Panc1 (cell line): ENCODE results near the gene KCNAB1. TPM values are rescaled to one million over a fixed set of nuclear protein-coding genes. Genes with fewer than 3 reads are reported as not detected.

Experiments
- ATAC-seq: fragments of 200-7000 bp; cut with Tn5 transposase; 2 replicates; pipeline ENCODE4 v1.9.1; 2020; ENCODE audit warnings: mild to moderate bottlenecking, moderate library complexity
- BruUV-seq: library from RNA; stranded (reverse); fragments of 400-500 nt; replicated peaks from 2 replicates; lab custom pipeline; 2021; lab: Mats Ljungman, UMichigan
- CTCF ChIA-PET: fragments of 300-600 bp; sonication (Branson Sonifier 250); formaldehyde crosslinking; loops from one replicate; lab custom pipeline; 2022; ENCODE audit warnings: antibody characterized with exemption; lab: Charles Lee
- POLR2A ChIA-PET: fragments of 300-600 bp; sonication (Branson Sonifier 250); formaldehyde crosslinking; loops from one replicate; lab custom pipeline; 2022; ENCODE audit warnings: antibody characterized with exemption; lab: Charles Lee
- DNase-seq: peaks from one replicate; pipeline ENCODE4 v3.0.0-alpha.2; 2010; ENCODE audit warnings: low read depth, low spot score
- H3K27ac ChIP-seq: 2 replicates; pipeline ENCODE4 v1.5.1; 2011; ENCODE audit warnings: mild to moderate bottlenecking, low read length, inconsistent platforms
- H3K27me3 ChIP-seq: fragments of 200-500 bp; sonication (Bioruptor generic); 2 replicates; pipeline ENCODE4 v1.6.0; 2014; ENCODE audit warnings: low read length, inconsistent platforms; ENCODE audit not compliant: control insufficient read depth, insufficient read depth
- H3K36me3 ChIP-seq: fragments of 200-500 bp; sonication (Bioruptor generic); 2 replicates; pipeline ENCODE4 v1.5.1; 2014; ENCODE audit warnings: inconsistent platforms, mild to moderate bottlenecking, low read length, moderate library complexity; ENCODE audit not compliant: control insufficient read depth, insufficient read depth
- H3K4me1 ChIP-seq: 2 replicates; pipeline ENCODE4 v1.5.1; 2011; ENCODE audit warnings: inconsistent platforms, mild to moderate bottlenecking, low read length, moderate library complexity; ENCODE audit not compliant: control insufficient read depth, insufficient read depth
- H3K4me3 ChIP-seq, 2 experiments: 2 replicates each; pipeline ENCODE4 v1.5.1; 2011 to 2012; ENCODE audit warnings: low read depth in 2 of 2, low read length in 2 of 2, mild to moderate bottlenecking in 2 of 2, inconsistent platforms in 1 of 2, moderate library complexity in 1 of 2
- H3K9me3 ChIP-seq: fragments of 200-500 bp; sonication (Bioruptor generic); 2 replicates; pipeline ENCODE4 v1.5.1; 2014; ENCODE audit warnings: low read depth, mild to moderate bottlenecking, inconsistent platforms, low read length, moderate library complexity; ENCODE audit not compliant: control insufficient read depth, insufficient read depth
- CTCF ChIP-seq: fragments of 450-650 bp; IDR thresholded peaks from 2 replicates; pipeline ENCODE4 v1.5.1; 2017; ENCODE audit warnings: mild to moderate bottlenecking
- POLR2AphosphoS5 ChIP-seq: IDR thresholded peaks from 2 replicates; pipeline ENCODE4 v1.6.1; 2012; ENCODE audit warnings: mild to moderate bottlenecking, low read depth, low read length, moderate library complexity
- SIN3A ChIP-seq: IDR thresholded peaks from 2 replicates; pipeline ENCODE4 v1.6.1; 2012; ENCODE audit warnings: low read depth, mild to moderate bottlenecking, low read length, moderate library complexity, borderline replicate concordance; ENCODE audit not compliant: insufficient read depth
- TCF7L2 ChIP-seq: IDR thresholded peaks from 2 replicates; pipeline ENCODE4 v1.6.1; 2011; ENCODE audit warnings: mild to moderate bottlenecking, low read depth, low read length, inconsistent platforms
- in situ Hi-C: cut with HindIII; loops from 2 replicates; pipeline ENCODE4 v1.10.0; 2016; ENCODE audit warnings: low sequenced_read_pairs, low pct_unique_long_range_greater_than_20kb
- intact Hi-C: fragments of 100-400 bp; cut with micrococcal nuclease; formaldehyde crosslinking; loops from one replicate; pipeline ENCODE4 v1.10.0; 2022; ENCODE audit not compliant: unreplicated experiment
- total RNA-seq: library from RNA; stranded (reverse); gene quantifications from one replicate; pipeline ENCODE4 v1.2.1, GENCODE V29; 2021; ENCODE audit not compliant: unreplicated experiment
- TF ChIP-seq, protein P1 (sequence below), 2 experiments: IDR thresholded peaks; 2 replicates each; pipeline ENCODE4 v1.6.1; 2011 to 2012; ENCODE audit warnings: low read depth in 2 of 2, control low read depth in 1 of 2, low read length in 1 of 2, mild to moderate bottlenecking in 1 of 2, moderate library complexity in 1 of 2; ENCODE audit not compliant: insufficient read depth in 1 of 2

KCNAB1 gene
- total RNA-seq, 1 experiment from 2014 or later = not detected

DNA sequence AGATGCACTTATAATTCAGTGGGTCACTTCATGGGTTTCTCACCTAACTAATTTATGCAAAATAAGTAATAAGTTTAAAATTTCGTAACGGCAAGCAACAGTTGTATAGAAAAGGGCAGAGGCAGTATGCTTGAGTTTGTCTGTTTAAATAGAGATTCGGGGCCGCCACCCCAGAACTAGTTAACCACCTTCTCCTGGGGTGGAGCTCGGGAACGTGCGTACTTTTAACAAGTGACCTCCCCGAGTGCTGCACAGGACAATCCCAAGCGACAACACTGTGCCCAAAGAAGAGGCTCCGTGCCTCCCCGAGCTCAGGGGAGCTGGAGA is 434.1 kb downstream of the KCNAB1 start:
- in situ Hi-C loops = no loop called here
- DNase-seq (no peak), ATAC-seq (no peak; the same call in 1 of the 2 replicates)
- Histone ChIP-seq H3K27ac (peak overlapping the region; percentile 84), H3K9me3 (no peaks in the 10 kb centered on the region), H3K4me3 (peak overlapping the region; percentile 67 to 73), H3K36me3 (peaks cover 23% of the 10 kb centered on the region), H3K27me3 (no peaks in the 10 kb centered on the region), H3K4me1 (peaks cover 12% of the 10 kb centered on the region; the same call in 1 of the 2 replicates)
- TF ChIP-seq TCF7L2 = no peak
- no peak for TF ChIP-seq POLR2AphosphoS5
- TF ChIP-seq SIN3A = no peak
- no peak for TF ChIP-seq CTCF
- TF ChIP-seq, protein P1, sequence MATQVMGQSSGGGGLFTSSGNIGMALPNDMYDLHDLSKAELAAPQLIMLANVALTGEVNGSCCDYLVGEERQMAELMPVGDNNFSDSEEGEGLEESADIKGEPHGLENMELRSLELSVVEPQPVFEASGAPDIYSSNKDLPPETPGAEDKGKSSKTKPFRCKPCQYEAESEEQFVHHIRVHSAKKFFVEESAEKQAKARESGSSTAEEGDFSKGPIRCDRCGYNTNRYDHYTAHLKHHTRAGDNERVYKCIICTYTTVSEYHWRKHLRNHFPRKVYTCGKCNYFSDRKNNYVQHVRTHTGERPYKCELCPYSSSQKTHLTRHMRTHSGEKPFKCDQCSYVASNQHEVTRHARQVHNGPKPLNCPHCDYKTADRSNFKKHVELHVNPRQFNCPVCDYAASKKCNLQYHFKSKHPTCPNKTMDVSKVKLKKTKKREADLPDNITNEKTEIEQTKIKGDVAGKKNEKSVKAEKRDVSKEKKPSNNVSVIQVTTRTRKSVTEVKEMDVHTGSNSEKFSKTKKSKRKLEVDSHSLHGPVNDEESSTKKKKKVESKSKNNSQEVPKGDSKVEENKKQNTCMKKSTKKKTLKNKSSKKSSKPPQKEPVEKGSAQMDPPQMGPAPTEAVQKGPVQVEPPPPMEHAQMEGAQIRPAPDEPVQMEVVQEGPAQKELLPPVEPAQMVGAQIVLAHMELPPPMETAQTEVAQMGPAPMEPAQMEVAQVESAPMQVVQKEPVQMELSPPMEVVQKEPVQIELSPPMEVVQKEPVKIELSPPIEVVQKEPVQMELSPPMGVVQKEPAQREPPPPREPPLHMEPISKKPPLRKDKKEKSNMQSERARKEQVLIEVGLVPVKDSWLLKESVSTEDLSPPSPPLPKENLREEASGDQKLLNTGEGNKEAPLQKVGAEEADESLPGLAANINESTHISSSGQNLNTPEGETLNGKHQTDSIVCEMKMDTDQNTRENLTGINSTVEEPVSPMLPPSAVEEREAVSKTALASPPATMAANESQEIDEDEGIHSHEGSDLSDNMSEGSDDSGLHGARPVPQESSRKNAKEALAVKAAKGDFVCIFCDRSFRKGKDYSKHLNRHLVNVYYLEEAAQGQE (IDR thresholded peaks at IDR 0.05; ENCODE audit: insufficient read depth in 1 of 2, low read depth in 2 of 2, low read length in 1 of 2) = no peak
- intact Hi-C loops = loop anchor here (2.0 to 5.0 kb wide), 2 partner anchors 526 to 583 kb away; no protein-coding TSS in a partner anchor
- CTCF ChIA-PET = interaction anchor here (0.7 kb wide), 1 partner anchor 465 kb away, joined by 3 read pairs; no protein-coding TSS in a partner anchor
- POLR2A ChIA-PET = no interaction called here
- no TSS peak for BruUV-seq

DNA sequence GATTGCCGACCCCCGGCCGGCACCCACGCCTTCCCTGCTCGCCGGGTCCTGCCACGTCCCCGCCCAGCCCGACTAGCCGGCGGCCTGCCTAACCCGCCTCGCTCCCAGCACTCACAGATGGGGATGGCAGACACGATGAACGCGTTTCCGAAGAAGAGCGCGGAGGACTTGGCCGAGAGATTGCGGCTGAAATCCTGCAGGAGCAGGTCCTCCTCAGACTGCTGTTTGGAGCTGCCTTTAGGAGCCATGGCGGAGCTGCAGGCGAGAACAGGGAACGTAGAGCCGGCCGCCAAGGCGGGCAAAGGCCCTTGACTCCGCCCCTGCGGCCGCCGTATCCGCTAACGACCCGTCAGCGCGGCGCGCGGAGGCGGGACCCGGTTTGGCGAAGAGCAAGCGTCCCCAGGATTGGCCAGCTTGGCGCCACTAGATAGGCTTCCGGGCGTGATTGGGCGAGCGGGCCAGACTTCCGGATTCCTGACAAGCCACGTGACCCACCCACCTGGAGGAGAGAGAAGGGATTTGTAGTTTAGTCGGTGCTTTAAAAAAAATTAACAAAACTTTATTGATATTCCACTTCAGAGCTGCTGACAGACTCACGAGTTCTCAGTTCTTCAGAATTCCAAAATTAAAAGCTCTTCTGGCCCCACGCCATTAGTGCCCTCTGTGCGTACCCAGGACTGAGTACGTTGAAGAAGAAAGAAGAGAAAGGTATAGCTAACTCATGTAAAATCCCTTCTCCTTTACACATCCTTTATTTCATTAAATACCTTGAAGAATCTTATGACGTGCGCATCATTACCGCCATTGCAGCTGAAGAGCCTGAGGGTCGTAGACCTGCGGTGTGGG is 434.7 kb downstream of the KCNAB1 start, which contains the start of gene SSR3:
SSR3 (minus strand) TSS at position 276 of the 846 bp plus-strand sequence; CDS start at position 248, 28 bp downstream.
- Histone ChIP-seq H3K27ac (peak within 1 kb of the TSS; percentile 87), H3K4me3 (peak within 1 kb of the TSS; percentile 67 to 73), H3K36me3 (peaks cover 17% of the 10 kb centered on the region), H3K9me3 (no peaks in the 10 kb centered on the region), H3K27me3 (no peaks in the 10 kb centered on the region), H3K4me1 (peaks cover 12% of the 10 kb centered on the region; the same call in 1 of the 2 replicates)
- DNase-seq (peak; percentile 93), ATAC-seq (peak; percentile 100)
- in situ Hi-C loops = no loop called here
- ChIA-PET POLR2A (interaction anchor here (0.6 kb wide), 1 partner anchor 246 kb away, joined by 3 read pairs; no protein-coding TSS in a partner anchor), CTCF (interaction anchor here (0.7 kb wide), 1 partner anchor 465 kb away, joined by 3 read pairs; no protein-coding TSS in a partner anchor)
- no TSS peak for BruUV-seq
- TF ChIP-seq POLR2AphosphoS5 (peak; percentile 89), TCF7L2 (peak; percentile 86; the same call in 1 of the 2 replicates), SIN3A (peak; percentile 79; the same call in 1 of the 2 replicates), CTCF (no peak)
- TF ChIP-seq, protein P1 (IDR thresholded peaks at IDR 0.05; ENCODE audit: insufficient read depth in 1 of 2, low read depth in 2 of 2, low read length in 1 of 2) = no peak
- intact Hi-C loops = loop anchor here (2.0 to 5.0 kb wide), 3 partner anchors 117 to 582 kb away; partner anchors contain the start of gene TIPARP
